Keratinocyte (primary cell): ENCODE results near the gene CELF2. TPM values are rescaled to one million over a fixed set of nuclear protein-coding genes. Genes with fewer than 3 reads are reported as not detected.

Experiments used
- DNase-seq: peaks from one replicate; pipeline ENCODE4 v3.0.0-alpha.2; 2011; ENCODE audit warnings: low read depth, missing footprints, low spot score
- FAIRE-seq: peaks from 2 replicates; lab custom pipeline; 2011; peaks lifted over from hg19 to GRCh38; lab: Jason Lieb, UNC
- H2AFZ ChIP-seq: 2 replicates; pipeline ENCODE4 v1.6.0; 2012; ENCODE audit warnings: low read length, control low read depth, inconsistent platforms; ENCODE audit not compliant: control insufficient read depth
- H3K27ac ChIP-seq: 2 replicates; pipeline ENCODE4 v1.5.1; 2011; ENCODE audit warnings: low read length; ENCODE audit not compliant: control insufficient read depth, insufficient read depth
- H3K27me3 ChIP-seq: 3 replicates; pipeline ENCODE4 v1.6.0; 2011; ENCODE audit warnings: low read length; ENCODE audit not compliant: control insufficient read depth, insufficient read depth; ENCODE audit errors: extremely low read depth
- H3K36me3 ChIP-seq, 2 experiments: 2 replicates in 1 of 2; 3 replicates in 1 of 2; pipeline ENCODE4 v1.5.1; 2011; ENCODE audit warnings: low read length in 2 of 2, mild to moderate bottlenecking in 1 of 2; ENCODE audit not compliant: control insufficient read depth in 2 of 2, insufficient read depth in 2 of 2; ENCODE audit errors: extremely low read depth in 1 of 2
- H3K4me1 ChIP-seq: 3 replicates; pipeline ENCODE4 v1.5.1; 2011; ENCODE audit warnings: low read length; ENCODE audit not compliant: control insufficient read depth, insufficient read depth; ENCODE audit errors: extremely low read depth
- H3K4me2 ChIP-seq: 3 replicates; pipeline ENCODE4 v1.6.0; 2011; ENCODE audit warnings: low read depth, low read length; ENCODE audit not compliant: control insufficient read depth, insufficient read depth; ENCODE audit errors: extremely low read depth
- H3K4me3 ChIP-seq, 3 experiments: fragments of 200-600 bp in 1 of 3; sonication (generic) in 1 of 3; 2 replicates in 2 of 3; 3 replicates in 1 of 3; pipeline ENCODE4 v1.5.1; 2011 to 2016; ENCODE audit warnings: low read length in 3 of 3, mild to moderate bottlenecking in 3 of 3, control low read depth in 2 of 3, inconsistent platforms in 1 of 3, low read depth in 1 of 3, mixed read lengths in 1 of 3, mixed run types in 1 of 3, moderate library complexity in 1 of 3; ENCODE audit not compliant: control insufficient read depth in 2 of 3, insufficient read depth in 2 of 3; ENCODE audit errors: extremely low read depth in 1 of 3
- H3K79me2 ChIP-seq: 2 replicates; pipeline ENCODE4 v1.6.0; 2012; ENCODE audit warnings: low read length; ENCODE audit not compliant: control insufficient read depth, insufficient read depth
- H3K9ac ChIP-seq: 3 replicates; pipeline ENCODE4 v1.6.0; 2011; ENCODE audit warnings: low read length; ENCODE audit not compliant: control insufficient read depth, insufficient read depth; ENCODE audit errors: extremely low read depth
- H3K9me1 ChIP-seq: 3 replicates; pipeline ENCODE4 v1.6.0; 2011; ENCODE audit warnings: low read length; ENCODE audit not compliant: control insufficient read depth, insufficient read depth; ENCODE audit errors: extremely low read depth
- H3K9me3 ChIP-seq: 2 replicates; pipeline ENCODE4 v1.5.1; 2012; ENCODE audit warnings: low read depth, low read length; ENCODE audit not compliant: control insufficient read depth
- H4K20me1 ChIP-seq: 3 replicates; pipeline ENCODE4 v1.6.0; 2011; ENCODE audit warnings: low read length; ENCODE audit not compliant: control insufficient read depth, insufficient read depth; ENCODE audit errors: extremely low read depth
- EZH2 ChIP-seq: IDR thresholded peaks from one replicate; pipeline ENCODE4 v1.6.1; 2012; ENCODE audit warnings: inconsistent platforms, mild to moderate bottlenecking, low read length, moderate library complexity
- dilution Hi-C: fragments of 300-500 bp; cut with MboI; formaldehyde crosslinking; loops from one replicate; pipeline ENCODE4 v1.7.0; 2020; ENCODE audit warnings: low sequenced_read_pairs; ENCODE audit not compliant: extremely low pct_ligation_motif_present
- polyA plus RNA-seq, 5 experiments: library from polyadenylated mRNA; depleted of rRNA in 3 of 5; stranded (reverse) in 3 of 5; stranded (forward) in 1 of 5; unstranded in 1 of 5; fragments of >200 nt; gene quantifications; 1 replicate in 1 of 5; 2 replicates in 3 of 5; 3 replicates in 1 of 5; pipeline versions ENCODE4 v1.2.1 to v1.2.3, GENCODE V29; 2011 to 2012; ENCODE audit warnings: missing spikeins in 2 of 5, low read depth in 1 of 5, low replicate concordance in 1 of 5
- TF ChIP-seq, protein P1 (sequence below), 3 experiments: IDR thresholded peaks in 1 of 3; conservative IDR thresholded peaks in 1 of 3; optimal IDR thresholded peaks in 1 of 3; 2 replicates in 2 of 3; 3 replicates in 1 of 3; pipeline versions ENCODE3 to v1.5.1; 2011; ENCODE audit warnings: low read length in 3 of 3, mild to moderate bottlenecking in 3 of 3, moderate library complexity in 2 of 3, control low read depth in 1 of 3, inconsistent platforms in 1 of 3; ENCODE audit not compliant: insufficient read depth in 2 of 3; ENCODE audit errors: extremely low read depth in 1 of 3

Gene CELF2
- polyA plus RNA-seq, 1 donor (not counting 4 experiments of a cell fraction or from before 2014, with no cell fraction given), result 9.8 TPM

DNA sequence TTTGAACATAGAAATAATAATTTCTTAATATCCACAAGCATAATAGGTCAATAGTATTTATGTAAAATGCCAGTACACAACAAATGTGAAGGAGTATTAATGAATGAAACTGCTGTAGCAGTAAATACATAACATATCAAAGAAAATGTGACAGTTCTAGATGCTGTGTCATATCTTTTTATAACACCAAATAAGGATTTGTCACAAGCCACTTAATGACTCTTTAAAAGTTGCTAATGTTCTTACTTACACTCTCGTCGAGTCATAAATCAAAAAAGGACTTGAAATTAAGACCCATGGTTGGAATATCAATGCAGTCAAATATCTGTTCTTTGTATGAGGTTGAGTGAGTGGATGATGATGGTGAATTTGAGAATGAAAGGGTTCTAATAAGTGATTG lies 96.6 kb downstream of the CELF2 start:
- no peak for DNase-seq
- TF ChIP-seq EZH2, result no peak
- TF ChIP-seq, protein P1, sequence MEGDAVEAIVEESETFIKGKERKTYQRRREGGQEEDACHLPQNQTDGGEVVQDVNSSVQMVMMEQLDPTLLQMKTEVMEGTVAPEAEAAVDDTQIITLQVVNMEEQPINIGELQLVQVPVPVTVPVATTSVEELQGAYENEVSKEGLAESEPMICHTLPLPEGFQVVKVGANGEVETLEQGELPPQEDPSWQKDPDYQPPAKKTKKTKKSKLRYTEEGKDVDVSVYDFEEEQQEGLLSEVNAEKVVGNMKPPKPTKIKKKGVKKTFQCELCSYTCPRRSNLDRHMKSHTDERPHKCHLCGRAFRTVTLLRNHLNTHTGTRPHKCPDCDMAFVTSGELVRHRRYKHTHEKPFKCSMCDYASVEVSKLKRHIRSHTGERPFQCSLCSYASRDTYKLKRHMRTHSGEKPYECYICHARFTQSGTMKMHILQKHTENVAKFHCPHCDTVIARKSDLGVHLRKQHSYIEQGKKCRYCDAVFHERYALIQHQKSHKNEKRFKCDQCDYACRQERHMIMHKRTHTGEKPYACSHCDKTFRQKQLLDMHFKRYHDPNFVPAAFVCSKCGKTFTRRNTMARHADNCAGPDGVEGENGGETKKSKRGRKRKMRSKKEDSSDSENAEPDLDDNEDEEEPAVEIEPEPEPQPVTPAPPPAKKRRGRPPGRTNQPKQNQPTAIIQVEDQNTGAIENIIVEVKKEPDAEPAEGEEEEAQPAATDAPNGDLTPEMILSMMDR (optimal IDR thresholded peaks at IDR 0.05 in 1 of 3, IDR thresholded peaks at IDR 0.05 in 1 of 3, conservative IDR thresholded peaks at IDR 0.05 in 1 of 3; ENCODE audit: extremely low read depth in 1 of 3, insufficient read depth in 2 of 3, low read length in 3 of 3), result no peak

DNA sequence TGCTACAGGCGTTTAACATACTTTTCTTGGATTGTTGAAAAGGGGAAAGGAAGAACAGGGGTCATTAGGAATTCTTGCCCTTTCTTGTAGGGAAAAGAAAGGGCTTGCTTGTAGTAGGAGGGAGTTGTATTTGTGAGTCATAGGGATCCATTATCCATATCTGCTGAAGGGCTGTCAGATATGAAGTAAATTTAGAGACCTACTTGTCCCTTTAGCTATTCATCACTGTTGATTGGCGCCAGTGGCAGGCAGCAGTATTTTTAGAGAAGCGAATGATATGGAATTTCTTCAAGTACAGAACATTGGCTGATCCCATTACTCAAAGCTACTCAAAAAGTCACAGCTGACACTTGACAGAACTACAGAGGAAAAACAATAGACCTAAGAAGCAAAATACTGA lies 97.7 kb downstream of the CELF2 start:
- H3K27ac ChIP-seq, result no peak overlapping the region
- no peak overlapping the region for H3K4me2 ChIP-seq
- no peaks in the 10 kb centered on the region for H3K27me3 ChIP-seq
- H3K9me1 ChIP-seq, result no peaks in the 10 kb centered on the region
- H3K36me3 ChIP-seq, result no peaks in the 10 kb centered on the region
- H3K79me2 ChIP-seq, result no peaks in the 10 kb centered on the region
- H3K9ac ChIP-seq, result no peak overlapping the region
- no peaks in the 10 kb centered on the region for H3K9me3 ChIP-seq
- no peak for FAIRE-seq
- H2AFZ ChIP-seq, result no peak overlapping the region
- no peaks in the 10 kb centered on the region for H3K4me1 ChIP-seq
- H3K4me3 ChIP-seq, result no peak overlapping the region
- no peak for DNase-seq
- dilution Hi-C loops, result no loop called here
- TF ChIP-seq, protein P1 (optimal IDR thresholded peaks at IDR 0.05 in 1 of 3, IDR thresholded peaks at IDR 0.05 in 1 of 3, conservative IDR thresholded peaks at IDR 0.05 in 1 of 3; ENCODE audit: extremely low read depth in 1 of 3, insufficient read depth in 2 of 3, low read length in 3 of 3), result no peak
- no peak for TF ChIP-seq EZH2
- no peaks in the 10 kb centered on the region for H4K20me1 ChIP-seq

More for the DNA sequence above, 96.6 kb downstream of the CELF2 start:
- Histone ChIP-seq H3K79me2 (no peaks in the 10 kb centered on the region), H3K36me3 (no peaks in the 10 kb centered on the region), H3K9me3 (no peaks in the 10 kb centered on the region), H3K4me2 (no peak overlapping the region), H3K9me1 (no peaks in the 10 kb centered on the region), H3K4me1 (no peaks in the 10 kb centered on the region), H3K9ac (no peak overlapping the region), H3K4me3 (no peak overlapping the region), H3K27ac (no peak overlapping the region), H4K20me1 (no peaks in the 10 kb centered on the region), H3K27me3 (no peaks in the 10 kb centered on the region), H2AFZ (no peak overlapping the region)
- dilution Hi-C loops, result no loop called here
- no peak for FAIRE-seq
